Memory B cell (primary cell): Measurements from ENCODE around the gene PLCL2.

ENCODE experiments used
- ATAC-seq: fragments of 150-1000 bp; cut with Tn5 transposase; 2 replicates; pipeline ENCODE4 v1.10.0; 2021; ENCODE audit warnings: low read depth, mild to moderate bottlenecking, moderate library complexity
- DNase-seq, 2 donors: peaks; one replicate each; pipeline ENCODE4 v3.0.0; 2022; ENCODE audit warnings: low spot score in 2 of 2
- H3K27ac Mint-ChIP-seq: one replicate; pipeline ENCODE4 v1.8.0; 2022; ENCODE audit warnings: mild to moderate bottlenecking, moderate library complexity, mixed read lengths
- H3K27me3 Mint-ChIP-seq: one replicate; pipeline ENCODE4 v1.8.0; 2022; ENCODE audit warnings: mixed read lengths
- H3K36me3 Mint-ChIP-seq: one replicate; pipeline ENCODE4 v1.8.0; 2022; ENCODE audit warnings: mild to moderate bottlenecking, mixed read lengths
- H3K4me1 Mint-ChIP-seq: one replicate; pipeline ENCODE4 v1.8.0; 2022; ENCODE audit warnings: mixed read lengths
- H3K4me3 Mint-ChIP-seq: one replicate; pipeline ENCODE4 v1.8.0; 2022; ENCODE audit warnings: mild to moderate bottlenecking, moderate library complexity, mixed read lengths
- H3K9me3 Mint-ChIP-seq: one replicate; pipeline ENCODE4 v1.8.0; 2022; ENCODE audit warnings: mixed read lengths

Gene PLCL2

DNA sequence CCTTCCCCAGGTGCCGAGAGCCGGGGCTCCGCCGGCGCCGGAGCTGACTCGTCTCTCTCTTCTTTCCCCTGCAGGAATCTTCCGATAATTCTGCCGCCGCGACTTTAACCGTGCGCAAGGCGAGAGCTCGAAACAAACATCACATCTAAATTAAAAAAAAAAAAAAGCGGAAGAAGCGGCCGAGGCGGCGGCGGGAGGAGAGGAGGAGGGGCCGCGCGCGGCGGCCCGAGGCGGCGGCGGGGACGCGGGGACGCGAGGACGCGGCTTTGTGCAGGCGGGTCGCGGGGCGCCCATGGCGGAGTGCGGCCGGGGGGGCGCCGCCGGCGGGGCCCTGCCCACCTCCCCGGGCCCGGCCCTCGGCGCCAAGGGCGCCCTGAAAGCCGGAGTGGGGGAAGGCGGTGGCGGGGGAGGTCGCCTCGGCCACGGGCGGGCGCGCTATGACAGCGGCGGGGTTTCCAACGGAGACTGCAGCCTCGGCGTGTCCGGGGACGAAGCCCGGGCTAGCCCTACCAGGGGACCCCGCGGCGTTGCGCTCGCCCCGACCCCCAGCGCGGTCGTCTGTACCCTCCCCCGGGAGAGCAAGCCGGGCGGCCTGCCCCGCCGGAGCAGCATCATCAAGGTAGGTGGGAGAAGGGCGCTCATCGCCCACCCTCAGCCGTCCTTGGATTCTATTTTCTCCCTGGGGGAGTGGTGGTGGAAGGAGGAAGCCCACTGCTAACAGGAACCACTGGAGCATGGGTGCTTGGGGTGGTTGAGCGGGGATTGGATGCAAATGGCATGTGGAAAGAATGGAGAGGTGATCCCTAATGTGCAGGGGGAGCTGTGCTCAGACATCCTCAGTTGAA, at the start of gene PLCL2:
Gene PLCL2, plus strand, starts transcription at position 208 of the 845 bp plus-strand sequence. Its CDS starts 85 bp downstream, at position 293.
- Mint-ChIP-seq H3K4me1 (peaks cover 22% of the 10 kb centered on the region), H3K9me3 (no peaks in the 10 kb centered on the region), H3K27me3 (no peaks in the 10 kb centered on the region), H3K4me3 (peak within 1 kb of the TSS; percentile 97), H3K27ac (peak within 1 kb of the TSS; percentile 90), H3K36me3 (no peaks in the 10 kb centered on the region)
- ATAC-seq = peak; percentile 72
- DNase-seq = peak; percentile 72 to 75

DNA sequence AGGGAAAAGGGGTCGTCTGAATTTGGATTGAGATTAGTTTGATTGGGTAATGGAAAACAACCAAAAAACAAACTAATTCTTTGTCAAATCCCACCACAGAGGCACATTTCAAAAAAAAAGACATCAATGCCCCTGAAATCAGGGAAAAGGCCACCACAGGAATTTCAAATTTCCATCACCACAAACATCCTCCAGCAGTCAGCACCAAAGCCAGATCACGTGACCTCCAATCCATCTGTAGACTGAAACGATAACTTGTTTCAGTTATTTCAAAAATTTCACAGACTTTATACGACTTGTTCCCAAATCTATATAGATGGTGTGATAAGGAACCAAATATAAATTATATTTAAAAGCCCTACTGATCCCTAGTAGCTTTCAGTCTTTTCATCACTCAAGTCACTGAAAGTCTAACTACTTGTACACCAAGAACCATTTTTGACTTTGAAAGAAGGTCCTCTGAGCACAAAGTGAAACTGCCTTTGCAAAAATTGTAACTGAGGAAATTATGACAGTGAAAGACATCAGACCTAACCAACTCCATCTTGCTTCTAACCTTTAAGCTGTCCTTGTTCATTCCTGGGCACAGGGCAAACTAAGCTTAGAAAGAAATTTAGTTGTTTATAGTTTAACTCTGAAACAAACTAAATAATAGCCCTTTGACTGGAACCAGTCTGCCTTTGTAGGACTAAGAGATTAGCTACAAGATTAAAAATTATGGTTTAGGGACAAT, 48.1 kb upstream of the PLCL2 start:
- no peak overlapping the region for H3K27ac Mint-ChIP-seq
- H3K4me1 Mint-ChIP-seq = peaks cover 11% of the 10 kb centered on the region
- H3K9me3 Mint-ChIP-seq = no peaks in the 10 kb centered on the region
- no peak overlapping the region for H3K4me3 Mint-ChIP-seq
- no peaks in the 10 kb centered on the region for H3K36me3 Mint-ChIP-seq
- no peak for ATAC-seq
- DNase-seq = no peak
- no peaks in the 10 kb centered on the region for H3K27me3 Mint-ChIP-seq

DNA sequence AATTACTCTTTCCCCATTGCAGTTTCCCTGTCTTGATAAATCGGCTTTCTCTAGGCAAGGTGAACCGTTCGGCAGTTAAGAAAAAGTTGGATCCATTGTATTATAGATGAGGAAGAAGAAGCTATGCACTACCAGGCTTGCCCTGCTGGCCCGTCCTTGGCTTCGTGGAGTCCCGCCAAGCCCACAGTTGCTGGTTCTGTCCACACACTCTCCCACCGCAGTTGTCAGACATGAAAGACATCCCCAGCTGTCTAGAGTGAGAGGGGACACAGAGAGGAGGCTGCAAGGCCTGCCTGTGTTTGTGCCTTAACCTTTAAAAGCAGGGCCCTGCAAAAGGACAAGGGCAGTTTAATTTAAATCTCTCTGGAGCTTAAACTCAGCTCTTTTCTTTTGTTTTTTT, 47.2 kb upstream of the PLCL2 start:
- no peak for DNase-seq
- Mint-ChIP-seq H3K4me1 (peaks cover 13% of the 10 kb centered on the region), H3K4me3 (no peak overlapping the region), H3K9me3 (no peaks in the 10 kb centered on the region), H3K27me3 (no peaks in the 10 kb centered on the region), H3K36me3 (no peaks in the 10 kb centered on the region), H3K27ac (peak overlapping the region; percentile 51)
- ATAC-seq = no peak

DNA sequence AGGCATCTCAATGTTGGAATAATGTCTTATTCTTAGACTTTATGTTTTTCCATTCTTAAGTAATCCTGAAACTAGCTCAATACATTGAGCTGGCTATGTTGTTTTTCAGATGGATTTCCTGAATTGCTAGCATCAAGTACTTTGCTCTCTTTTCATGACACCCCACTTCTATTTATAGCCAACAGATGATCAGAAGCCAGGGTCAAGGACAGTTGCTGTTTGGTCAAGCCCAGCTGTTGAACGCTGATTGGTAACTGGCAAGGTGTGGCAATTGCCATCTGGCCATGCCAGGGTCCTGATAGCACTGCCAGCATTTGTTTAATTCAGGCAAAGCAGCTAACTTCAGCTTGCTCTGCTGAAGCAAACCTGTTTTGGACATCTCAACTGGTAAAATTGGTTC, 46.2 kb upstream of the PLCL2 start:
- Mint-ChIP-seq H3K27me3 (no peaks in the 10 kb centered on the region), H3K4me3 (no peak overlapping the region), H3K4me1 (peaks cover 21% of the 10 kb centered on the region), H3K9me3 (no peaks in the 10 kb centered on the region), H3K27ac (no peak overlapping the region), H3K36me3 (no peaks in the 10 kb centered on the region)
- ATAC-seq (no peak), DNase-seq (no peak)

DNA sequence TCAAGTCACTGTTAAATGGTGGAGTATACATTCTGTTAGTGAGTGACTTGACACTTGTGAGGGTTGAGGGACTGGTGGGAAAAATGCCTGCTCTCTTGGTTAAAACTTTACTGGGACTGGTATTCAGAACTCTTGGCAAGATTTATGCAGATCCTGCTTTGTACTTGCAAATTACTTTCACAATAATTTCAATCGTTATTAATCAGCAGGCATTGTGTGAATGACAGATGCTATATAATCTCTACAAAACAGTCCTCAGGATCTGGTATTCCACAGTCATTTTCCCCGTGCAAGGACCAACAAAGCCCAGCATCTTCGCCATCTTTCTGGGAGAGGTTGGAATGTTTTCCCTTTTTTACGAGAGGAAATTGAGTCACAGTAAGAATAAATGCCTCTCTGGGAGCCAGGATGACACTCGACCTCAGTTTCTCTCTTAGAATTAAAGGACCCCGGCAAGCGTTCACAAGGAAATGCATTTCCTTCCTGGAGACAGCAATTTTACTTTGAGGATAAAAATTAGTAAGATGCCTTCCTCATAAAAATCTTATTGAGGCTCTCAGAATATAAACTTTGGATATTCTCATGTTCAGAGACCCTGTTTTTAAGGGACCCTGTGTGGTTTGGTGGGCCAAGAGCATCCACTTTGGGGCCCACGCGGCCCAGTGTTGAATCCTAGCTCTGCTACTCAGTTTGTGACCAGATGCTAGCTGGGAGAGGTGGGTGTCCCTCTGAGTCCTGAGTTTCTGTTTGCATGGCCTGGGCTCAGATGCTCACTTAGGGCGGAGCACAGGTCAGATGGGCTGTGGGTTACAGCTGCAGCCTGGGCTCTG, 45.3 kb upstream of the PLCL2 start:
- ATAC-seq (no peak), DNase-seq (no peak)
- Mint-ChIP-seq H3K27ac (no peak overlapping the region), H3K4me3 (no peak overlapping the region), H3K36me3 (no peaks in the 10 kb centered on the region), H3K27me3 (no peaks in the 10 kb centered on the region), H3K9me3 (no peaks in the 10 kb centered on the region), H3K4me1 (peaks cover 25% of the 10 kb centered on the region)

DNA sequence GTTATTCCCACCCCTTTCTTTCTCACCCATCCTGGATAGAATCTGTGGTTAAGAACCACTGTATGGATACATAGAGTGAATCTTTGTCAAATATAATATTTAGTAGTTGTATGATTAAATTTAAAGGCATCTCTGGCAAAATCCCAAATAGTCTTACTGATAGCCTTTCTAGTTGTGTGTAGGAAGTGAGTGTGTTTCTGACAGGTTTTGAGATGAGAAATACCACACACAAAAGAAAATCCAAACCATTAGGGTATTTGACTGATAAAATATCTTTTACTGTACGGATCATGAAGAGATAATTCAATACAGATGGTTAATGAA, 44.7 kb upstream of the PLCL2 start:
- DNase-seq (no peak), ATAC-seq (no peak)
- no peaks in the 10 kb centered on the region for H3K36me3 Mint-ChIP-seq
- H3K27ac Mint-ChIP-seq = no peak overlapping the region
- no peaks in the 10 kb centered on the region for H3K27me3 Mint-ChIP-seq
- no peak overlapping the region for H3K4me3 Mint-ChIP-seq
- no peaks in the 10 kb centered on the region for H3K9me3 Mint-ChIP-seq
- H3K4me1 Mint-ChIP-seq = peaks cover 27% of the 10 kb centered on the region

DNA sequence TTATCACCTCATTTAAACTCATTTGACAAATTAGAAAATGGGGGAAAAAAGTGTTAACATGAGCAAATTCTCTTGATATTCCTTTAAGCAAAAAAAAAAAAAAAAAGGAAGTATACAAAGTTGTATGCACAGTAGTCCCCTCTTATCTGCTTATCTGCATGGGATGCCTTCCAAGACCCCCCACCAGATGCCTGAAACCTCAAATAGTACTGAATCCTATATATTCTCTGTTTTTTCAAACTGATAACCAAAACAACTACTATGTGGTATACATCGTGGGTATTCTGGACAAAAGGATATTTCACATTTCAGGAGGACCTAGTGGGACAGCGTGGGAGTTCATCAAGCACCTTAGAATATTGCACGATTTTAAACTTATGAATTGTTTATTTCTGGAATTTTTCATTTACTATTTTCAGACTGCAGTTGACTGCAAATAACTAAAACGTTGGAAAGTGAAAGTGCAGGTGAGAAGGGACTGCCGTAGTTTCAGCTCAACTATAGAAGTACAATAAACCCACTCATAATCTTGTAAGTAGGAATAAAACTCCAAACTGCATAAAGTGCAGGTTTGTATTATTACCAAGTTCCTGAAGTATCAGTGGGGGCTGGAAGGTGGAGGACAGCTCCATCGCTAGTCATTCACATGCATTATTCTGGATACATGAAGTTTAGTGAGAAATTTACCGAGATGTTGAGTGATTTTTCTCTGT, 43.6 kb upstream of the PLCL2 start:
- H3K27ac Mint-ChIP-seq = peak overlapping the region; percentile 97
- H3K4me3 Mint-ChIP-seq = peak overlapping the region; percentile 75
- no peaks in the 10 kb centered on the region for H3K36me3 Mint-ChIP-seq
- H3K9me3 Mint-ChIP-seq = no peaks in the 10 kb centered on the region
- no peaks in the 10 kb centered on the region for H3K27me3 Mint-ChIP-seq
- peaks cover 32% of the 10 kb centered on the region for H3K4me1 Mint-ChIP-seq
- no peak for ATAC-seq
- DNase-seq = no peak

DNA sequence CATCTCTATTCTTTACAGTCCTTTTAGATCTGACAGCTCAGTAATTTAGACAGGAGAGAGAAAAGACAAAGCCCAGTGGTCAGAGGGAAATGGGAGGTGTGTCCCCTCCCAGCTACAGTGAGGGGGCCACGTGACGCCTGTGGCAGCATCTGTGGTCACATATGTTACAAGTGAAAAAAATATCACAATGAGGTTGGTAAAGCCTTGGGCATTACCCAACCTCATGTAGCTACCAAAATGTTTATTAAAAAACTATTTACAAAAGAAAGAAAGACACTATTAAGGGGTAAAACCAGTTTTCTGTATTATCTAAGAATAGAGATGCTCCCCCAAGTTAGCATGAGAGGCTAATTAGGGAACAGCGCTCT, 42.9 kb upstream of the PLCL2 start:
- Mint-ChIP-seq H3K9me3 (no peaks in the 10 kb centered on the region), H3K4me3 (peak overlapping the region; percentile 49), H3K36me3 (no peaks in the 10 kb centered on the region), H3K27me3 (no peaks in the 10 kb centered on the region), H3K4me1 (peaks cover 36% of the 10 kb centered on the region), H3K27ac (peak overlapping the region; percentile 97)
- ATAC-seq (peak; percentile 51), DNase-seq (peak in 1 of 2 donors; percentile 16)

DNA sequence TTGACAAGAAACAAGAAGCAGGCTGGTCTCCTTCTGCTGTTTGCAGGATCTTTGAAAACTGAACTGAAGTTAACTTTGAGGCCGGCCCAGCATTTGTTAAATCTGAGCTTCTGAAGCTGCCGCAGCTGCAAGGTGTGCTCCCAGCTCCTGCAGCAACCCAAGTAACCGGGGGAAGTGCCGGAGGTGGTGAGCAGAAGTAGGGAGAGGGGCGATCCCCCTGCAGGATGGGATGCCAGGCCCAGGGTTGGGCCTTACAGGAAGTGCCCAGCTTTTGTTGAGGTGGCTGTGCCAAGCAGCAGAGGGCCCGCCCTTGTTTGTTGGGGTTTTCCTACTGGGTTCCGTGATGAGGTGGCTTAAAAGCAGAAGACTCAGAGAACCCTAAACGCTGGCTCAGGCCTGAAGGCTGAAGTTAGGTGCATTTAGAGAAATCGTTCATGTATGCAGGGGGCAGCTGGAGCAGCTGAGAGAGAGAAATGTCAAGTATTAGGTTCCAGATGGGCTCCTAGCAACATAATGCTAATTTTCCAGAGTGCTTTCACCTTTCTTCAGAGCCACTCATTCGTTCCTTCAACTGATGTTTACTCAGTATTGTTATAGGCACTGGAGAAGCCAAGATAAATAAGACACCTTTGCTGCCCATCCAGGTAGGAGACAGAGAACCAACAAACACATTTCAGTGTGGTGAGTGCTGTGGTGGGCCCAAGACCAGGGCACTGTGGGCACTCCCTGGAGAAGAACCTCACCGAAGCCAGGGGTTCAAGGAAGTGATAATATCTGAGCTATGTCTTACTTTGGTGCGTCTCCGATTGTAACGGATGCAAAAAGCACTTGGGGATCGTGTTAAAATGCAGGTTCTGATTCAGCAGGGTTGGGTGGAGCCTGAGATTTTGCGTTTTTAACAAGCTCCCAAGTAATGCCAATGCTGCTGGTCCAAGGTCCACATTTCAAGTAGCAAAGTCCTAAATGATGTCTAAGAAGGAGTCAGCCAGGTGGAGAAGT, 42.2 kb upstream of the PLCL2 start:
- Mint-ChIP-seq H3K9me3 (no peaks in the 10 kb centered on the region), H3K4me1 (peaks cover 35% of the 10 kb centered on the region), H3K27me3 (no peaks in the 10 kb centered on the region), H3K4me3 (peak overlapping the region; percentile 49), H3K36me3 (no peaks in the 10 kb centered on the region), H3K27ac (peak overlapping the region; percentile 97)
- DNase-seq = peak; percentile 71 to 81
- peak; percentile 89 for ATAC-seq

DNA sequence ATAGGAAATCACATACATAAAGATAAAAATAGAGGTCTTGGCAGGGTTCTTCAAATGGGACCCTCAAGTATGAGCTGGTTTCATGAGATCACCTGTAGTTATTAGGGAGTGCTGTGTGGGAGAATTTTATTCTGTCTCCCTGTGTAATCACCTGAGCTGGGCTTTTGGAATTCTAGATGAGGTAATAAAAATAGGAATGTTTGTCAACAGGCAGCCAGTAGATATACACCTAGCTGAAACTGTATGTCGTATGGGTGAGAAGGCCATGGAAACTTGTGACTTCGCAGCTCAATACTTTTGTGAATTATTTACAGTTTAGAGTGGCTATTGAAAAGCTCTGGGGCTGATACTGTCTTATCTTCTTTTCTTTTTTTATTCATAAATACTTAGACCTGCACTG, 40.5 kb upstream of the PLCL2 start:
- Mint-ChIP-seq H3K27me3 (no peaks in the 10 kb centered on the region), H3K4me1 (peaks cover 31% of the 10 kb centered on the region), H3K27ac (peak overlapping the region; percentile 97), H3K9me3 (no peaks in the 10 kb centered on the region), H3K36me3 (no peaks in the 10 kb centered on the region), H3K4me3 (no peak overlapping the region)
- ATAC-seq (no peak), DNase-seq (no peak)

DNA sequence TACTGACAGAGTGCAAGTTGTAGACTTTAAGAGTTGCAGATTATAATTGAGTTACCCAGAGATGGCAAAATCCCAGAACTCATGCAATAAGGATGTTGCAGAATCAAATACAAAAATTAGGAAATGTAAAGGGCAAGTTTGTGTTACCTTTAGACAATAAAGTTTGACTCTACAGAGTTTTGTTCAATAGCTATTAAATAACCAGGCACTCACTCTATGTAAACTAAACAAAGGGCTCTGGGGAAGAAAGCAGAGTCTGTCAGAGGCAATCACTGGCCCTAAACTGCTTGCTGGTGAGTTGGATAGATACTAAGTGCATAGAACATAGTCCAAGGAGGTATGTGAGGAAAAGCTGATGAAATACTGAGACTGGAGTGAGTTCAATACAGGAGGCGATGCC, 40.0 kb upstream of the PLCL2 start:
- peaks cover 35% of the 10 kb centered on the region for H3K4me1 Mint-ChIP-seq
- H3K36me3 Mint-ChIP-seq = no peaks in the 10 kb centered on the region
- ATAC-seq (no peak), DNase-seq (no peak)
- no peaks in the 10 kb centered on the region for H3K9me3 Mint-ChIP-seq
- H3K27ac Mint-ChIP-seq = peak overlapping the region; percentile 80
- H3K4me3 Mint-ChIP-seq = no peak overlapping the region
- H3K27me3 Mint-ChIP-seq = no peaks in the 10 kb centered on the region

DNA sequence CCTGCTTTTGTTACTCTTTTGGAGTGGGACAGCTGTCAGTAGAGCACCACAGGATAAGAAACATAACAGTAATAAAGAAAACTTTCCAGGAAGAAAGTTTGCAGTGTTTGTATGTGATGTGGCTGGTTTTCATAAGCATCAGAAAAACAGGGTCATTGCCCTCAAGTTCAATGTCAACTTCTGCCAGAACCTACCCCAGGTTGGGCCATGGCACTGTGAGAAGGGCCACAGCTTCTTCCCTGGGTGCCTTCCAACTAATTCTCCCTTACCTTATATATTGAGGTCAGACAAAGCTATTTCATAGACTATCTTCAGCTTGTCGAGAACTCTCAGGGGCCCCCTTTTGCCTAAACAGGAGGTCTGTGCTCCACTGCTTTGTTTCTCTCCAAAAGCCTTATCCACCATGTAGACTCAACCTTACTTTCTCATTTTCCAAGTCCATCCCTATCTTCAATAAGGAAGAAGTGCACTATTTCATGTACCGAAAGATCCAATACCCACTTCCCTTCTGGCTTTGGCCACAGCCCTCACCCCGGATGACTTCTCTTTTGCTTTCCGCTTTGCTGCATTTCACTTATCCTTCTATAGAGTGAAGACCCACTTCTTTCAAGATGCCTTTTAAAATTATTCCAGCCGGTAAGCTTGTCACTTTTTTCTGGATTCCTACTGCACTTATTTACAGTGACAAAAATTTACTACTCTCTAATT, 38.2 kb upstream of the PLCL2 start:
- Mint-ChIP-seq H3K36me3 (no peaks in the 10 kb centered on the region), H3K9me3 (peaks cover 2% of the 10 kb centered on the region), H3K4me3 (no peak overlapping the region), H3K27ac (peak overlapping the region; percentile 8), H3K4me1 (peaks cover 36% of the 10 kb centered on the region), H3K27me3 (no peaks in the 10 kb centered on the region)
- DNase-seq = no peak
- ATAC-seq = no peak
